Osteoblast (primary cell): ENCODE results near the gene TAOK1. TPM values are rescaled to one million over a fixed set of nuclear protein-coding genes. Genes with fewer than 3 reads are reported as not detected.

Experiments
- DNase-seq: peaks from one replicate; pipeline ENCODE4 v3.0.0; 2011; ENCODE audit warnings: low spot score, mixed read lengths; ENCODE audit not compliant: insufficient read length; ENCODE audit errors: missing footprints
- H2AFZ ChIP-seq: 2 replicates; pipeline ENCODE4 v1.6.0; 2011; ENCODE audit warnings: mild to moderate bottlenecking, low read length
- H3K27ac ChIP-seq: 2 replicates; pipeline ENCODE4 v1.5.1; 2011; ENCODE audit warnings: mild to moderate bottlenecking, low read depth, low read length, moderate library complexity
- H3K27me3 ChIP-seq: 2 replicates; pipeline ENCODE4 v1.6.0; 2012; ENCODE audit warnings: mild to moderate bottlenecking, control low read depth, inconsistent platforms, low read length, moderate library complexity; ENCODE audit not compliant: insufficient read depth
- H3K36me3 ChIP-seq: 2 replicates; pipeline ENCODE4 v1.5.1; 2011; ENCODE audit warnings: mild to moderate bottlenecking, low read length, control low read depth, moderate library complexity; ENCODE audit not compliant: insufficient read depth
- H3K4me1 ChIP-seq: 2 replicates; pipeline ENCODE4 v1.5.1; 2011; ENCODE audit warnings: mild to moderate bottlenecking, low read length, control low read depth, moderate library complexity; ENCODE audit not compliant: insufficient read depth
- H3K4me2 ChIP-seq: 2 replicates; pipeline ENCODE4 v1.6.0; 2011; ENCODE audit warnings: mild to moderate bottlenecking, low read length; ENCODE audit not compliant: insufficient read depth
- H3K4me3 ChIP-seq: fragments of 200-600 bp; sonication (generic); 3 replicates; pipeline ENCODE4 v1.5.1; 2012; ENCODE audit warnings: mild to moderate bottlenecking, low read length, inconsistent platforms; ENCODE audit not compliant: insufficient read depth
- H3K79me2 ChIP-seq: 2 replicates; pipeline ENCODE4 v1.6.0; 2012; ENCODE audit warnings: mild to moderate bottlenecking, low read length, control low read depth, inconsistent platforms; ENCODE audit not compliant: insufficient read depth
- H3K9me3 ChIP-seq: 2 replicates; pipeline ENCODE4 v1.5.1; 2011; ENCODE audit warnings: low read depth, low read length, control low read depth
- H4K20me1 ChIP-seq: 2 replicates; pipeline ENCODE4 v1.6.0; 2012; ENCODE audit warnings: mild to moderate bottlenecking, low read length, control low read depth; ENCODE audit not compliant: insufficient read depth
- total RNA-seq: library from RNA; depleted of rRNA; stranded (reverse); fragments of >200 nt; gene quantifications from 2 replicates; pipeline ENCODE4 v1.2.3, GENCODE V29; 2012
- TF ChIP-seq, protein P1 (sequence below): IDR thresholded peaks from 2 replicates; pipeline ENCODE4 v1.5.1; 2011; ENCODE audit warnings: mild to moderate bottlenecking, low read depth, low read length, moderate library complexity; ENCODE audit errors: extremely low read depth

TAOK1 gene
- total RNA-seq, 1 donor: 68.4 TPM

DNA sequence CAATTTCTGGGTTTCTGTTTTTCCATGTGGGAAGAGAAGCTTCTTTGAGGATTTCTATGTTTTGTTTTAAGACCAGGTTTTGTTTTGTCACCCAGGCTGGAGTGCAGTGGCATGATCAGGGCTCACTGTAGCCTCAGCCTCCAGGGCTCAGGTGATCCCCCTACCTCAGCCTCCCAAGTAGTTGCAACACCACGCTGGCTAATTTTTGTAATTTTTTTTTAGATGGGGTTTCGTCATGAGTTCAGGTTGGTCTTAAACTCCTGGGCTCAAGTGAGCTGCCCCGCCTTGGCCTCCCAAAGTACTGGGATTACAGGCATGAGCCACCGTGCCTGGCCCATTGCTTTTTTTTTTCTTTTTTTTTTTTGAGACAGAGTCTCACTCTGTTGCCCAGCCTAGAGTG, 25.5 kb upstream of the TAOK1 start:
- Histone ChIP-seq H3K36me3 (no peaks in the 10 kb centered on the region), H3K79me2 (no peaks in the 10 kb centered on the region), H4K20me1 (no peaks in the 10 kb centered on the region), H3K4me2 (no peak overlapping the region), H3K27me3 (no peaks in the 10 kb centered on the region), H3K27ac (no peak overlapping the region), H2AFZ (no peak overlapping the region), H3K4me1 (peaks cover 3% of the 10 kb centered on the region), H3K4me3 (no peak overlapping the region), H3K9me3 (no peaks in the 10 kb centered on the region)
- TF ChIP-seq, protein P1, sequence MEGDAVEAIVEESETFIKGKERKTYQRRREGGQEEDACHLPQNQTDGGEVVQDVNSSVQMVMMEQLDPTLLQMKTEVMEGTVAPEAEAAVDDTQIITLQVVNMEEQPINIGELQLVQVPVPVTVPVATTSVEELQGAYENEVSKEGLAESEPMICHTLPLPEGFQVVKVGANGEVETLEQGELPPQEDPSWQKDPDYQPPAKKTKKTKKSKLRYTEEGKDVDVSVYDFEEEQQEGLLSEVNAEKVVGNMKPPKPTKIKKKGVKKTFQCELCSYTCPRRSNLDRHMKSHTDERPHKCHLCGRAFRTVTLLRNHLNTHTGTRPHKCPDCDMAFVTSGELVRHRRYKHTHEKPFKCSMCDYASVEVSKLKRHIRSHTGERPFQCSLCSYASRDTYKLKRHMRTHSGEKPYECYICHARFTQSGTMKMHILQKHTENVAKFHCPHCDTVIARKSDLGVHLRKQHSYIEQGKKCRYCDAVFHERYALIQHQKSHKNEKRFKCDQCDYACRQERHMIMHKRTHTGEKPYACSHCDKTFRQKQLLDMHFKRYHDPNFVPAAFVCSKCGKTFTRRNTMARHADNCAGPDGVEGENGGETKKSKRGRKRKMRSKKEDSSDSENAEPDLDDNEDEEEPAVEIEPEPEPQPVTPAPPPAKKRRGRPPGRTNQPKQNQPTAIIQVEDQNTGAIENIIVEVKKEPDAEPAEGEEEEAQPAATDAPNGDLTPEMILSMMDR: no peak
- DNase-seq: no peak

- Histone ChIP-seq H3K79me2 (no peaks in the 10 kb centered on the region), H2AFZ (no peak overlapping the region), H3K27me3 (no peaks in the 10 kb centered on the region), H3K4me3 (no peak overlapping the region), H4K20me1 (no peaks in the 10 kb centered on the region), H3K36me3 (no peaks in the 10 kb centered on the region), H3K9me3 (no peaks in the 10 kb centered on the region), H3K27ac (no peak overlapping the region), H3K4me2 (no peak overlapping the region), H3K4me1 (peaks cover 3% of the 10 kb centered on the region)
- TF ChIP-seq, protein P1: no peak
- DNase-seq: no peak
Observed at GRCh38 chr17:29368161-29368560, 22.0 kb upstream of the TAOK1 start.

- Histone ChIP-seq H3K27me3 (no peaks in the 10 kb centered on the region), H3K27ac (no peak overlapping the region), H3K4me2 (no peak overlapping the region), H3K9me3 (no peaks in the 10 kb centered on the region), H2AFZ (no peak overlapping the region), H3K4me3 (no peak overlapping the region), H3K79me2 (no peaks in the 10 kb centered on the region), H3K4me1 (no peaks in the 10 kb centered on the region), H4K20me1 (no peaks in the 10 kb centered on the region), H3K36me3 (no peaks in the 10 kb centered on the region)
- peak; percentile 32 for DNase-seq
- TF ChIP-seq, protein P1: no peak
Observed at GRCh38 chr17:29368926-29369325, 21.2 kb upstream of the TAOK1 start.

DNA sequence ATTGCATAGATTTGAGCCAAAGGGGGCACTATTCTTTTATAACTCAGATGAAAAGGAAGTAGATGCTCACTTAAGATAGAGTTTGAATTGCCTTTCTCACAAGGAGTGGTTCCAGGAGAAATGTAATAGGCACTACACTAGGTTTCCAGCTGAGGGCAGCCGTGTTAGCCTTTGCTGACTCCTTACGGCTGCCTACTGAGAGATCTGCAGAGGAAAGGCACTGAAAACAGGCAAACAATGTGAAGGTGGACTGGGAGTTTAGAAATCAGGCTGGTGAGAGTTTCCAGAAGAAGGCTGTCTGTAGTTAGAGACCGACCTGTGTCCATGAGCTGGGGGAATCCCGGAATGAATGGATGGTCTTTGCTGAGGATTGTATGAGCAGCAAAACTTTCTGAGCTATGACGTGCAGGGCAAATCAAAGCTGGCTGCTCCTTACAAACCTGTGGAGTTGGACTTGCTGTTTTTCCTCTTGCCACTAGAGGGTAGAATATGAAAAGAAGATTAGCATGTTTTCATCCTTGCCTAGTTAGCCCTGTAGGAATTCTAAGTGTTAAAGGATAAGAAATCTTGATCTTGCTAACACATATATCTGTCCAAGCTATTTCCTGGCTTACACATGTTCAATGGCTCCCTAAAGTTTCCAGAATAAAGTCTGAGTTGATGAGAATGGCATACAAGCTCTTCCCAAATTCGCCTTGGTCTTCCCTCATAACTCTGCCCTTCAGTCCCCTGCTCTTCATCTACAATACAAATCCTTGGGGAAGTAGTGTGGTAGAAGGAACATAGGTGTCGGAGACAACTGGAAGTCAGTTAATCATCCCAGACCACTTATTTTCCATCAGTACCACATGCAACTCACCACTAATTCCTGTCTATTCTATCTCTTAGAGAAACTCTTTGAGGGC, 20.1 kb upstream of the TAOK1 start:
- H3K4me1 ChIP-seq: no peaks in the 10 kb centered on the region
- no peaks in the 10 kb centered on the region for H3K36me3 ChIP-seq
- peak overlapping the region; percentile 63 for H3K4me3 ChIP-seq
- no peaks in the 10 kb centered on the region for H3K9me3 ChIP-seq
- peak; percentile 87 for DNase-seq
- TF ChIP-seq, protein P1: peak; percentile 83
- peak overlapping the region; percentile 94 for H3K4me2 ChIP-seq
- H3K27me3 ChIP-seq: no peaks in the 10 kb centered on the region
- H2AFZ ChIP-seq: peak overlapping the region; percentile 95
- no peak overlapping the region for H3K27ac ChIP-seq
- no peaks in the 10 kb centered on the region for H3K79me2 ChIP-seq
- H4K20me1 ChIP-seq: no peaks in the 10 kb centered on the region
